Measurements from ENCODE around the gene RPS27L. TPM values are rescaled to one million over a fixed set of nuclear protein-coding genes. Genes with fewer than 3 reads are reported as not detected.

RPS27L gene
- total and polyA plus RNA-seq, 5 donors from 2014 or later = 94.0 to 422 (median 287) TPM

DNA sequence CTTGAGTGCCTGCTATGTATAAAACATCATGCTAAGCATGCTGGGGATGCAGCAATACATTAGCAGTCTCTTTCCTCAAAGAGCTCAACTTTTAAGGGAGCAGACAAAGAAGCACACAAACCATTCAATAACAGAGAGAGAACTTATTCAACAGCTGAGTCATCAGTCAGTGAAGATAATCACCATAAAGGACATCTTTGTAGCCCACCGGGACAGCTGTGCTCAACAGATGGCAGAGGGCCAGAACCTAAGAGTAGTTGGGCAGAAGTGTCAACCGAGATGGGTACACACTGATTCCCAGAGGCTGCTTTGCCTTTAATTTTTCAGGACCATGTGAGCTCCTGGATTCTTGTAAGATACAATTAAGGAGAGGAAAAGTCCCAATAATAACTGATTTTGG, 27.9 kb upstream of the RPS27L start:
- no peak overlapping the region for H3K4me3 ChIP-seq (ENCODE audit: low read depth, low read length)
- H3K36me3 ChIP-seq (ENCODE audit: control insufficient read depth, insufficient read depth, low read length) = no peaks in the 10 kb centered on the region
- Mint-ChIP-seq H3K27ac (no peak overlapping the region), H3K9me3 (peaks cover 0 to 3% (median 0%) of the 10 kb centered on the region in 7 donors), H3K36me3 (no peaks in the 10 kb centered on the region), H3K27me3 (peaks cover 7% of the 10 kb centered on the region), H3K4me3 (peak overlapping the region in 1 of 4 donors; percentile 39), H3K4me1 (peaks cover 0 to 17% (median 12%) of the 10 kb centered on the region in 4 donors)
- H3K27ac ChIP-seq (ENCODE audit: insufficient read depth, low read length, poor library complexity, severe bottlenecking) = no peak overlapping the region
- DNase-seq (no peak), ATAC-seq (ENCODE audit: low read depth in 2 of 2) (no peak)
- peaks cover 10% of the 10 kb centered on the region for H3K4me1 ChIP-seq (ENCODE audit: control insufficient read depth, insufficient read depth, low read length, poor library complexity, severe bottlenecking)
- no peaks in the 10 kb centered on the region for H3K9me3 ChIP-seq (ENCODE audit: control insufficient read depth in 2 of 2, low read length in 2 of 2)
- H3K27me3 ChIP-seq (ENCODE audit: control insufficient read depth, insufficient read depth, low read length) = no peaks in the 10 kb centered on the region

DNA sequence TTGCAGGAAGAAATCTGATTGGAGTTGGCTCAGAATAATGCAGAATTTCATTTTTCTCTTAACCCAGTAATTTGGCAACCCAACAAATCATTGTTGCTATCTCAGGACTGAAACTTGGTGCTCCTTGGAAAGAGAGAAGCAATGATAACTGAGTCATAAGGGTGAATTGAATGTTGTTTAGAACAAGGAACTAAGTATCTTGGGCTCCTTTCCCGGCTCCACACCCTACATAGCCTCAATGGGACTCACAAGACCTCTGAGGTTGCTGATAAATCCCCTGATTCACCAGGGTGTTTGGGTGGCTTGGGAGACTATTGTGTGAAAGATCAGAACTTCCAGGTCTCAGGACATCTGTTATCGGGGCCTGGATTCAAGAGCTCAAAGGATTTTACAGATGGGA, 24.4 kb upstream of the RPS27L start:
- H3K4me1 ChIP-seq (ENCODE audit: control insufficient read depth, insufficient read depth, low read length, poor library complexity, severe bottlenecking) = no peaks in the 10 kb centered on the region
- H3K4me1 Mint-ChIP-seq = peaks cover 0 to 2% (median 0%) of the 10 kb centered on the region in 4 donors
- DNase-seq = no peak
- no peaks in the 10 kb centered on the region for H3K9me3 ChIP-seq (ENCODE audit: control insufficient read depth in 2 of 2, low read length in 2 of 2)
- H3K27me3 Mint-ChIP-seq = peaks cover 7% of the 10 kb centered on the region
- no peak overlapping the region for H3K27ac Mint-ChIP-seq
- no peak overlapping the region for H3K27ac ChIP-seq (ENCODE audit: insufficient read depth, low read length, poor library complexity, severe bottlenecking)
- H3K4me3 ChIP-seq (ENCODE audit: low read depth, low read length) = no peak overlapping the region
- no peak overlapping the region for H3K4me3 Mint-ChIP-seq
- H3K9me3 Mint-ChIP-seq = no peaks in the 10 kb centered on the region
- H3K27me3 ChIP-seq (ENCODE audit: control insufficient read depth, insufficient read depth, low read length) = no peaks in the 10 kb centered on the region
- no peaks in the 10 kb centered on the region for H3K36me3 Mint-ChIP-seq
- no peaks in the 10 kb centered on the region for H3K36me3 ChIP-seq (ENCODE audit: control insufficient read depth, insufficient read depth, low read length)
- no peak for ATAC-seq (ENCODE audit: low read depth in 2 of 2)

DNA sequence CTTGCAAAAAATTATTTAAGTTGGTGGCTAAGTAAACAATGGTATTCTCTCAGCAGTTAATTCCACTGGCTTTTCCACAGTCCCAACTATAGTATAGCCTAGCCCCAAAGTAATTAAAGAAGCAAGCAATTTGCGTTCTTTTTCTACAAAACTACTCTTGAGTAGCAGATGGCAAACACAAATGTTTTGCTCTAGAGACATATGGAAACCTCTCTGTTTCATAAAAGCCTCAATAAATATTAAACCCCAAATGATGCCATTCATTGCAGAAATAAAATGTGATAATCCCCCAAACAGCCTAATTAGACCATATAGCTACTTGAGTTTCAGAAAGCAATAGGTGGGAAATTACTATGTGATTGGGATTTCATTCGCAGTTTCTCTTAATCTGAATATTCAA, 23.5 kb upstream of the RPS27L start:
- Histone ChIP-seq H3K4me1 (ENCODE audit: control insufficient read depth, insufficient read depth, low read length, poor library complexity, severe bottlenecking) (no peaks in the 10 kb centered on the region), H3K4me3 (ENCODE audit: low read depth, low read length) (no peak overlapping the region), H3K27me3 (ENCODE audit: control insufficient read depth, insufficient read depth, low read length) (no peaks in the 10 kb centered on the region), H3K27ac (ENCODE audit: insufficient read depth, low read length, poor library complexity, severe bottlenecking) (no peak overlapping the region), H3K9me3 (ENCODE audit: control insufficient read depth in 2 of 2, low read length in 2 of 2) (no peaks in the 10 kb centered on the region), H3K36me3 (ENCODE audit: control insufficient read depth, insufficient read depth, low read length) (no peaks in the 10 kb centered on the region)
- Mint-ChIP-seq H3K9me3 (no peaks in the 10 kb centered on the region), H3K4me1 (peaks cover 0 to 2% (median 0%) of the 10 kb centered on the region in 4 donors), H3K27ac (no peak overlapping the region), H3K36me3 (no peaks in the 10 kb centered on the region), H3K4me3 (no peak overlapping the region), H3K27me3 (peaks cover 7% of the 10 kb centered on the region)
- no peak for ATAC-seq (ENCODE audit: low read depth in 2 of 2)
- no peak for DNase-seq

DNA sequence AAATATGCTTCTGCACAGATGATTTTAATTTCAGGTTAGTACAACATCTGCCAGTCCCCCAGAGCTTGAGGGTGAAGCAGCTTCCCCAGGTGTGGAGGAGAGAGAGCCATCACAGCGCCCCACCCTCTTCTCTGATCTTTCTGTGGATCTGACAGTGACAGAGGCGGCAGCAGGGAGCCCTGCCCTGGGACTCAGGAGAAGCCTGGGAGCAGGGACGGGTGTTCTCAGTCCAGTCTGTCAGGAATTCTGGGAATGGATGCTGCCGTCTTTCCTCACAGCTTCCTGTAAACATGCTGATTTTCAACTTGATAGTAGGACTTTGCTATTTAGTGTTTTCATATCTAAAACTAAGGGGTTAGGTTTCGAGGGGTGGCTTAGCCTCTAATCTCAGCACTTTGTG, 20.8 kb upstream of the RPS27L start:
- H3K36me3 ChIP-seq (ENCODE audit: control insufficient read depth, insufficient read depth, low read length) = no peaks in the 10 kb centered on the region
- H3K4me3 ChIP-seq (ENCODE audit: low read depth, low read length) = no peak overlapping the region
- H3K4me1 Mint-ChIP-seq = no peaks in the 10 kb centered on the region
- no peak overlapping the region for H3K4me3 Mint-ChIP-seq
- H3K36me3 Mint-ChIP-seq = no peaks in the 10 kb centered on the region
- peak overlapping the region in 1 of 3 donors; percentile 44 for H3K27ac Mint-ChIP-seq
- no peaks in the 10 kb centered on the region for H3K9me3 ChIP-seq (ENCODE audit: control insufficient read depth in 2 of 2, low read length in 2 of 2)
- no peaks in the 10 kb centered on the region for H3K4me1 ChIP-seq (ENCODE audit: control insufficient read depth, insufficient read depth, low read length, poor library complexity, severe bottlenecking)
- no peaks in the 10 kb centered on the region for H3K9me3 Mint-ChIP-seq
- H3K27me3 Mint-ChIP-seq = peaks cover 7% of the 10 kb centered on the region
- ATAC-seq (ENCODE audit: low read depth in 2 of 2) = no peak
- no peak for DNase-seq
- H3K27me3 ChIP-seq (ENCODE audit: control insufficient read depth, insufficient read depth, low read length) = no peaks in the 10 kb centered on the region
- no peak overlapping the region for H3K27ac ChIP-seq (ENCODE audit: insufficient read depth, low read length, poor library complexity, severe bottlenecking)

DNA sequence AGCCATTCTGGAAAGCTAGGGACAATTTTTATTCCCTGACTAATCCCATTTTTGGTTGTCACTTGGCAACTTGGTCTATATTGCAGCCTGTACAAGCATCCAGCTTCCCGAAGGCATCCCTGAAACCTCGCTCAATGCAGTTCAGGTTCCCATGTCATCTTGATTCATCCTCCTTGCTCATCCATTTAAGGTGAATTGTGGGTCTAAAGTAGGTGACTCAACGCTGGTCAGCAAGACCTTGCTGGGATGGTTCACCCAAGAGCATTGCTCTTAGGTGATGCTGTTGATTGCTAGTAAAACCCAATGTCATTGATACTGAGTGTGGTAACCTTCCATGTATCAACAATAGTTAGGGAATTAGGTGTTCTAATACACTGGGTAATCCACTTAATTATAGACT, 19.0 kb upstream of the RPS27L start:
- H3K9me3 ChIP-seq (ENCODE audit: control insufficient read depth in 2 of 2, low read length in 2 of 2) = no peaks in the 10 kb centered on the region
- DNase-seq = no peak
- no peaks in the 10 kb centered on the region for H3K36me3 ChIP-seq (ENCODE audit: control insufficient read depth, insufficient read depth, low read length)
- no peaks in the 10 kb centered on the region for H3K27me3 ChIP-seq (ENCODE audit: control insufficient read depth, insufficient read depth, low read length)
- no peak overlapping the region for H3K27ac ChIP-seq (ENCODE audit: insufficient read depth, low read length, poor library complexity, severe bottlenecking)
- no peak for ATAC-seq (ENCODE audit: low read depth in 2 of 2)
- H3K4me1 ChIP-seq (ENCODE audit: control insufficient read depth, insufficient read depth, low read length, poor library complexity, severe bottlenecking) = no peaks in the 10 kb centered on the region
- H3K4me1 Mint-ChIP-seq = no peaks in the 10 kb centered on the region
- H3K4me3 Mint-ChIP-seq = no peak overlapping the region
- H3K4me3 ChIP-seq (ENCODE audit: low read depth, low read length) = no peak overlapping the region
- H3K27ac Mint-ChIP-seq = no peak overlapping the region
- H3K36me3 Mint-ChIP-seq = no peaks in the 10 kb centered on the region
- H3K27me3 Mint-ChIP-seq = peaks cover under 1% of the 10 kb centered on the region
- H3K9me3 Mint-ChIP-seq = no peaks in the 10 kb centered on the region

DNA sequence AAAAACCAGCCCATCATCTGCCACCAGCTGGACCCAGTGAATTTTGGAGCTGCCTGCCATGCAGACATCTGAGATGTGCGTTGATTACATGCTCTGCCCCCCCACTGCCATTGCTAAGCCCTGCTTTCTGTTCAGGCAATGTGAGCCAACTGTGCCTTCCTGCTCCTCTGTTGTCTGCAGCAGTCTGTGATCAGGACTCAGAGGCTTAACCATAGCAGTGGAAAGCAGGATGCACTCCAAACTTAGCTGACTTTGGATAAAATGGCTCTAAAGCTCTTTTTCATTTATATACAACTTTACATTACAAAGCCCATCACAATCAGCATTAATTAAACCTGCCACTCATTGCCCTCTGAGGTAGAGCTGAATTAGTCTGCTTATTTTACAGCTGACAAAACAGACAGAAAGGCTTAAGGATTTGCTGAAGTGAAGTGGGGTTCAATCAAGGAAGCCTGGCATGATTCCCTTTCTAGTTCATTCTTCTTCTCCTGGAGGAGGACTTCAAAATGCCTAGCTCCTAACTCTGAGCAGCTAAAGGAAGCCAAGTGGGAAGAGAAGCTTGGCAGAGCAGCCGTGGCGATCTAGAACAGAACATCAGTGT, 15.7 kb upstream of the RPS27L start:
- Mint-ChIP-seq H3K27ac (no peak overlapping the region), H3K36me3 (no peaks in the 10 kb centered on the region), H3K27me3 (no peaks in the 10 kb centered on the region), H3K4me3 (no peak overlapping the region), H3K4me1 (no peaks in the 10 kb centered on the region), H3K9me3 (no peaks in the 10 kb centered on the region)
- DNase-seq (no peak), ATAC-seq (ENCODE audit: low read depth in 2 of 2) (no peak)
- H3K36me3 ChIP-seq (ENCODE audit: control insufficient read depth, insufficient read depth, low read length) = no peaks in the 10 kb centered on the region
- H3K4me3 ChIP-seq (ENCODE audit: low read depth, low read length) = no peak overlapping the region
- H3K27me3 ChIP-seq (ENCODE audit: control insufficient read depth, insufficient read depth, low read length) = no peaks in the 10 kb centered on the region
- no peaks in the 10 kb centered on the region for H3K4me1 ChIP-seq (ENCODE audit: control insufficient read depth, insufficient read depth, low read length, poor library complexity, severe bottlenecking)
- no peaks in the 10 kb centered on the region for H3K9me3 ChIP-seq (ENCODE audit: control insufficient read depth in 2 of 2, low read length in 2 of 2)
- H3K27ac ChIP-seq (ENCODE audit: insufficient read depth, low read length, poor library complexity, severe bottlenecking) = no peak overlapping the region

DNA sequence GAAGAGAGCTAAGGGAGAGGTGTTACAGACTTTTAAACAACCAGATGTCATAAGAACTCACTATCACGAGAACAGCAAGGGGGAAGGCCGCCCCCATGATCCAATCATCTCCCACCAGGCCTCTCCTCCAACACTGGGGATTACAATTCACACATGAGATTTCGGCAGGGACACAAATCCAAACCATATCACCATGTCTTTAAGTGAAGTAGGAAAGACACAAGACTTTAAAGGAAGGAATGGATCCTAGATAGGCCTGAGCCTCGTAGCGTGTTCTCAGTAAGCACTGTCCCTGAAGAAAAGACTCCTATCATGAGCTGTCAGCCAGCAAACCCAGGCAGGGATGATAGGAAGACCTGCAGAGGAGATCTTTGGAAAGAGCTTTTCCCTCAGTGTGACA, 15.1 kb upstream of the RPS27L start:
- no peaks in the 10 kb centered on the region for H3K36me3 ChIP-seq (ENCODE audit: control insufficient read depth, insufficient read depth, low read length)
- H3K27me3 Mint-ChIP-seq = no peaks in the 10 kb centered on the region
- H3K4me3 Mint-ChIP-seq = no peak overlapping the region
- DNase-seq (no peak), ATAC-seq (ENCODE audit: low read depth in 2 of 2) (no peak)
- no peaks in the 10 kb centered on the region for H3K9me3 Mint-ChIP-seq
- no peaks in the 10 kb centered on the region for H3K36me3 Mint-ChIP-seq
- H3K27ac ChIP-seq (ENCODE audit: insufficient read depth, low read length, poor library complexity, severe bottlenecking) = no peak overlapping the region
- H3K4me3 ChIP-seq (ENCODE audit: low read depth, low read length) = no peak overlapping the region
- H3K27me3 ChIP-seq (ENCODE audit: control insufficient read depth, insufficient read depth, low read length) = no peaks in the 10 kb centered on the region
- no peaks in the 10 kb centered on the region for H3K4me1 Mint-ChIP-seq
- no peaks in the 10 kb centered on the region for H3K4me1 ChIP-seq (ENCODE audit: control insufficient read depth, insufficient read depth, low read length, poor library complexity, severe bottlenecking)
- H3K27ac Mint-ChIP-seq = peak overlapping the region in 2 of 3 donors; percentile 30 to 32
- H3K9me3 ChIP-seq (ENCODE audit: control insufficient read depth in 2 of 2, low read length in 2 of 2) = no peaks in the 10 kb centered on the region

DNA sequence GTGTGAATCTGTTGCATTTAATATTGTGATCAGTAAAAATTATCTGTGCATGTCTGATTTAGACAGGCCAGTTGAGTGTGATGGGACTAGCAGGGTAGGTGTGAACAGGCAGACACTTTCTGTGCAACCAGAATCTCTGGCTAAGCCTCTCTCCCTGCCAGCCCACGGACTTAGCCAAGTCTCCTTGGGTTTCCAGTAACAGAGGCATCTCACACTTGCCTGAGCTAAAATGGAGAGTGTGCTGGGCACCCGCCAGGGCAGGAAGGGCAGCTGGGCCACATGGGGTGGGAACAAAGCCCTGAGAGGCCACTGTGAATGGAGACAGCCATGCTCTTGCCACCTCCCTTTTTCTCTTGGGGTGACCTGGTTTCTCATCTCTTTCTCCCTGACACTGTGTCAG, 12.5 kb upstream of the RPS27L start:
- Mint-ChIP-seq H3K27me3 (no peaks in the 10 kb centered on the region), H3K4me1 (peaks cover 0 to 5% (median 2%) of the 10 kb centered on the region in 4 donors), H3K4me3 (no peak overlapping the region), H3K27ac (no peak overlapping the region), H3K9me3 (no peaks in the 10 kb centered on the region), H3K36me3 (no peaks in the 10 kb centered on the region)
- Histone ChIP-seq H3K9me3 (ENCODE audit: control insufficient read depth in 2 of 2, low read length in 2 of 2) (no peaks in the 10 kb centered on the region), H3K27me3 (ENCODE audit: control insufficient read depth, insufficient read depth, low read length) (no peaks in the 10 kb centered on the region), H3K36me3 (ENCODE audit: control insufficient read depth, insufficient read depth, low read length) (no peaks in the 10 kb centered on the region), H3K4me1 (ENCODE audit: control insufficient read depth, insufficient read depth, low read length, poor library complexity, severe bottlenecking) (no peaks in the 10 kb centered on the region), H3K27ac (ENCODE audit: insufficient read depth, low read length, poor library complexity, severe bottlenecking) (no peak overlapping the region), H3K4me3 (ENCODE audit: low read depth, low read length) (no peak overlapping the region)
- ATAC-seq (ENCODE audit: low read depth in 2 of 2) (no peak), DNase-seq (no peak)
